Measurements from ENCODE around the gene GATM. TPM values are rescaled to one million over a fixed set of nuclear protein-coding genes. Genes with fewer than 3 reads are reported as not detected.

Gene GATM
- total RNA-seq, 1 experiment from 2014 or later: not detected

DNA sequence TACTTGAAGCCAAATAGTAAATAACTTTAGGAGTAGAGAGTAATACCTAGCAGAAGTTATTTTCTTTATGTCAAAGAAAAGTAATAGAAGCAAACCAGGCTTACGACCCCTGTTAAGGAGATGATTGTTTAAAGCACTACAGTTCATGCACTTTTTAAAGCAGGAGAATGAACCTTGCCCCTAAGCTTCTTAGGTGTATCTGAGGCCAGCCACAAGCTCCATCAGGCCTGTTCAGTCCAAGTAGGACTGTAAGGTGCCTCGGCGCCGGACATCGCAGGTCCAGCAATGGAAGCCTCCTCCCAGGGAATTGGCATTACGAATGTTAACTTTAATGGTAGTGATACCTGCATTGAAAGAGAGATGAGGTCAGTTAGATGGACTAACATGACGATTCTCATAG is 16.5 kb downstream of the GATM start:
- H3K27ac ChIP-seq: no peak overlapping the region
- H3K27me3 ChIP-seq (replicated peaks): 0 out of 2 replicates have a peak, but pooled peaks cover 3% of the 10 kb centered on the region
- DNase-seq (ENCODE audit: low read depth in 1 of 2, low spot score in 2 of 2): no peak
- H3K36me3 ChIP-seq: no peaks in the 10 kb centered on the region
- H3K4me3 ChIP-seq: no peak overlapping the region
- no peaks in the 10 kb centered on the region for H3K9me3 ChIP-seq (replicated peaks)
- no peaks in the 10 kb centered on the region for H3K4me1 ChIP-seq (replicated peaks)

- DNase-seq (ENCODE audit: low read depth in 1 of 2, low spot score in 2 of 2): no peak
- H3K27me3 ChIP-seq (replicated peaks): 0 out of 2 replicates have a peak, but pooled peaks cover 3% of the 10 kb centered on the region
- no peaks in the 10 kb centered on the region for H3K4me1 ChIP-seq (replicated peaks)
- no peaks in the 10 kb centered on the region for H3K36me3 ChIP-seq
- H3K4me3 ChIP-seq: no peak overlapping the region
- no peak overlapping the region for H3K27ac ChIP-seq
- no peaks in the 10 kb centered on the region for H3K9me3 ChIP-seq (replicated peaks)
These were observed 22.5 kb downstream of the GATM start for GRCh38 chr15:45355860-45356259.

- no peaks in the 10 kb centered on the region for H3K36me3 ChIP-seq
- H3K27me3 ChIP-seq (replicated peaks): 0 out of 2 replicates have a peak, but pooled peaks cover 3% of the 10 kb centered on the region
- H3K9me3 ChIP-seq (replicated peaks): no peaks in the 10 kb centered on the region
- DNase-seq (ENCODE audit: low read depth in 1 of 2, low spot score in 2 of 2): no peak
- H3K27ac ChIP-seq: no peak overlapping the region
- H3K4me3 ChIP-seq: no peak overlapping the region
- H3K4me1 ChIP-seq (replicated peaks): no peaks in the 10 kb centered on the region
These were observed 23.6 kb downstream of the GATM start for GRCh38 chr15:45354711-45355110.

GRCh38 chr15:45351227-45351626 is 27.1 kb downstream of the GATM start:
- H3K9me3 ChIP-seq (replicated peaks): no peaks in the 10 kb centered on the region
- H3K27ac ChIP-seq: no peak overlapping the region

GRCh38 chr15:45349623-45350022 is 28.7 kb downstream of the GATM start:
- H3K4me3 ChIP-seq: no peak overlapping the region

More at GRCh38 chr15:45351227-45351626, 27.1 kb downstream of the GATM start:
- Histone ChIP-seq H3K4me3 (no peak overlapping the region), H3K36me3 (no peaks in the 10 kb centered on the region), H3K4me1 (replicated peaks) (no peaks in the 10 kb centered on the region), H3K27me3 (replicated peaks) (0 out of 2 replicates have a peak, but pooled peaks cover 3% of the 10 kb centered on the region)
- no peak for DNase-seq (ENCODE audit: low read depth in 1 of 2, low spot score in 2 of 2)

GRCh38 chr15:45347989-45348388 is 30.4 kb downstream of the GATM start:
- H3K36me3 ChIP-seq: no peaks in the 10 kb centered on the region
- no peak overlapping the region for H3K4me3 ChIP-seq
- H3K27ac ChIP-seq: no peak overlapping the region
- H3K27me3 ChIP-seq (replicated peaks): 0 out of 2 replicates have a peak, but pooled peaks cover 6% of the 10 kb centered on the region
- DNase-seq (ENCODE audit: low read depth in 1 of 2, low spot score in 2 of 2): no peak
- no peaks in the 10 kb centered on the region for H3K4me1 ChIP-seq (replicated peaks)
- no peaks in the 10 kb centered on the region for H3K9me3 ChIP-seq (replicated peaks)

More at GRCh38 chr15:45349623-45350022, 28.7 kb downstream of the GATM start:
- no peak for DNase-seq (ENCODE audit: low read depth in 1 of 2, low spot score in 2 of 2)
- no peaks in the 10 kb centered on the region for H3K36me3 ChIP-seq
- 0 out of 2 replicates have a peak, but pooled peaks cover 3% of the 10 kb centered on the region for H3K27me3 ChIP-seq (replicated peaks)
- H3K27ac ChIP-seq: no peak overlapping the region
- no peaks in the 10 kb centered on the region for H3K9me3 ChIP-seq (replicated peaks)
- no peaks in the 10 kb centered on the region for H3K4me1 ChIP-seq (replicated peaks)

DNA sequence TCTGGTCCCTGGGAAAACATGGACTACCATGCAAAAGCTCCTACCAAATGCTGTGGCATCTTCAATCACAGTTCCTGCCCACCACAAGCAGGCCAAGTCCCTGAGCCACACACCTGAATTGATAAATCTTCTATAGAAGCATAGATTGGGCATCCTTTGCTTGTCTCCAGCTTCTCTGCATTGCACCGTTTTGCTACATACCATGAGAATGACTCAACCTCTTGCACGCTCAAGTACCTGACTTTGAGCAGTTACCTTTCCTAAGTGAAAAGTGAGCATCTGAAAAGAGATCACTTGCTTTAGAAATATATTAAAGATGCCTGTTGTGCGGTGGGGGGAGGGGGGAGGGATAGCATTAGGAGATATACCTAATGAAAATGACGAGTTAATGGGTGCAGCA is 31.3 kb downstream of the GATM start:
- Histone ChIP-seq H3K9me3 (replicated peaks) (no peaks in the 10 kb centered on the region), H3K4me1 (replicated peaks) (no peaks in the 10 kb centered on the region), H3K27me3 (replicated peaks) (0 out of 2 replicates have a peak, but pooled peaks cover 6% of the 10 kb centered on the region), H3K4me3 (no peak overlapping the region), H3K27ac (no peak overlapping the region), H3K36me3 (no peaks in the 10 kb centered on the region)
- no peak for DNase-seq (ENCODE audit: low read depth in 1 of 2, low spot score in 2 of 2)

DNA sequence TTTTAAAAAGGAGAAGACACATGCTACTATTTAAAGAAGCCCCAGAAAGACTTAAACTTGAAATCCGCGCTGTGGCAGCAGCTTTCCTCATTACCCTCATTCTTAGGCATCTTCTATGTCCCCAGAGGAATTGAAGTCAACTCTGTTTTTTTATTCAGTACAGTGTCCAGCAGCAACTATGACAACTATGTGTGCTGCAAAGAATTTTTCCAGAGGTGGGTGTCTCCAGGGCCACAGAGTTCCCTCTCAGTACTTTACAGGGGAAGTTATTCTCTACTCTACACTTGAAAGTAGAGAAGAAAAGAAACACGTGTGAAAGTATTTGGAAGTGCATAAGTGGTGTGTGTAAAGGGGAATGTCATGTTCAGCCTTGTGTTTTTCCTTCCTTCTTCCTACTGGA is 32.0 kb downstream of the GATM start:
- no peak overlapping the region for H3K4me3 ChIP-seq
- H3K27me3 ChIP-seq (replicated peaks): 0 out of 2 replicates have a peak, but pooled peaks cover 6% of the 10 kb centered on the region
- H3K27ac ChIP-seq: no peak overlapping the region
- no peaks in the 10 kb centered on the region for H3K36me3 ChIP-seq
- H3K4me1 ChIP-seq (replicated peaks): no peaks in the 10 kb centered on the region
- no peak for DNase-seq (ENCODE audit: low read depth in 1 of 2, low spot score in 2 of 2)
- no peaks in the 10 kb centered on the region for H3K9me3 ChIP-seq (replicated peaks)

DNA sequence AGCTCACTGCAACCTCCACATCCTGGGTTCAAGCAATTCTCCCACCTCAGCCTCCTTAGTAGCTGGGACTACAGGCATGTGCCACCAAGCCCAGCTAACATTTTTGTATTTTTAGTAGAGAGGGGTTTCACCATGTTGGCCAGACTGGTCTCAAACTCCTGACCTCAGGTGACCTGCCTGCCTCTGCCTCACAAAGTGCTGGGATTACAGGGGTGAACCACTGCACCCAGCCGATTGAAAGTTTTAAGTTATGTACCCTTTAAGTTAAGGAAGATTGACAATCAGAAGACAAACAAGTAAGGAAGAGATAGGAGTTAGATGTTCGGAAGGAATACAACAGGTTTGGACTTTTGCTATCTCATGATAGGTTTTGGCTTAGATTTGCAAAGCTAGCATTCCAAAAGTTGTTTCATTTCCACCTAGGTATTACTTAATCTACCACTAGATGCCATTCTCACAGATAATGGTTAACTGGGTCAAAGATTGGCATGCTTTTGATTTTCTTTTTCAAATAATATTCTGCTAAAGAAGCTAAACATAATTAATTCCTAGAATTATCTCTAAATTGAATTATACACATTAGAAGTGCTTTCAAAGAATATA is 35.0 kb downstream of the GATM start:
- Histone ChIP-seq H3K36me3 (no peaks in the 10 kb centered on the region), H3K27ac (no peak overlapping the region), H3K4me3 (no peak overlapping the region), H3K27me3 (replicated peaks) (0 out of 2 replicates have a peak, but pooled peaks cover 8% of the 10 kb centered on the region), H3K9me3 (replicated peaks) (no peaks in the 10 kb centered on the region), H3K4me1 (replicated peaks) (no peaks in the 10 kb centered on the region)
- DNase-seq (ENCODE audit: low read depth in 1 of 2, low spot score in 2 of 2): no peak

DNA sequence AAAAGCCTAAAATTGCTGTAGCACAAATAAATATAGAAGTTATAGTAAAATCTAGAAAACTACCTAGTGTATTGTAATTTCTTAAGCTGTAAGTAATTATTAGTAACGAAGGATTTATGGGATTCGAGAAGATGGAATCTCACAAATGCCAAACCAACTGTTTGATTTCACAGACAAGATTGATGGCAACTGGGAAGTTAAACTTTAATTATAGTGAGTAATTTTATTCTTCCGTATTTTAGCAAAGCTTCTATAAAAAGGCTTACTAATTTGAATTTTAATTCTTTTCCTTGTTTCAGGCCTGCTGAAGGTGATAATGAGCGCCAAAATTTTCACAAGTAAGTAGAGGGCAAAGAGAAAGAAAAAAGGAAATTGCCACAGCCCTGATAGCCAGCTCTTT is 36.6 kb downstream of the GATM start:
- Histone ChIP-seq H3K9me3 (replicated peaks) (no peaks in the 10 kb centered on the region), H3K4me3 (no peak overlapping the region), H3K4me1 (replicated peaks) (no peaks in the 10 kb centered on the region), H3K27me3 (replicated peaks) (0 out of 2 replicates have a peak, but pooled peaks cover 10% of the 10 kb centered on the region), H3K36me3 (no peaks in the 10 kb centered on the region), H3K27ac (no peak overlapping the region)
- DNase-seq (ENCODE audit: low read depth in 1 of 2, low spot score in 2 of 2): no peak

DNA sequence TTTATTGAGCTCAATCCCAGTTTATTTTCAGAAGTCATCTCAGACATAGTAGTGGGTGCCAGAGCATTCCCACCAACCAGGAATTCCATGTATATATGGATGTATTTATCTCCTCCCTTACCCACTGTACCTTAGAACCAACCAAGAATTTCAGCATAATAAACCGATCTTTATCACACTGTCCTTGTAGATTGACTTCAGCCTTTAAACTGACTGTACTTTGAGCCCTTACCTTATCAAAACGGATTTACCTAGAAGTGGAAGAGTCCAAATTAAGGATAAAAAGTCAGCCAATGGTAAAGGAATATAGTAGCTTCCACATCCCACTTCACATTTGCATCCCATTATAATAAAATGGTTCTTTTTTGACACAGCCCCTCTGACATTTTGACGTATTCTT is 37.9 kb downstream of the GATM start:
- Histone ChIP-seq H3K4me1 (replicated peaks) (no peaks in the 10 kb centered on the region), H3K9me3 (replicated peaks) (no peaks in the 10 kb centered on the region), H3K36me3 (no peaks in the 10 kb centered on the region)

GRCh38 chr15:45338417-45338816 is 39.9 kb downstream of the GATM start:
- H3K4me1 ChIP-seq (replicated peaks): no peaks in the 10 kb centered on the region
- no peak for DNase-seq (ENCODE audit: low read depth in 1 of 2, low spot score in 2 of 2)
- H3K27ac ChIP-seq: no peak overlapping the region
- no peaks in the 10 kb centered on the region for H3K36me3 ChIP-seq
- no peak overlapping the region for H3K4me3 ChIP-seq
- 0 out of 2 replicates have a peak, but pooled peaks cover 3% of the 10 kb centered on the region for H3K27me3 ChIP-seq (replicated peaks)
- no peaks in the 10 kb centered on the region for H3K9me3 ChIP-seq (replicated peaks)

More for the DNA sequence above, 37.9 kb downstream of the GATM start:
- no peak overlapping the region for H3K27ac ChIP-seq
- no peak overlapping the region for H3K4me3 ChIP-seq
- DNase-seq (ENCODE audit: low read depth in 1 of 2, low spot score in 2 of 2): no peak
- H3K27me3 ChIP-seq (replicated peaks): 0 out of 2 replicates have a peak, but pooled peaks cover 6% of the 10 kb centered on the region

DNA sequence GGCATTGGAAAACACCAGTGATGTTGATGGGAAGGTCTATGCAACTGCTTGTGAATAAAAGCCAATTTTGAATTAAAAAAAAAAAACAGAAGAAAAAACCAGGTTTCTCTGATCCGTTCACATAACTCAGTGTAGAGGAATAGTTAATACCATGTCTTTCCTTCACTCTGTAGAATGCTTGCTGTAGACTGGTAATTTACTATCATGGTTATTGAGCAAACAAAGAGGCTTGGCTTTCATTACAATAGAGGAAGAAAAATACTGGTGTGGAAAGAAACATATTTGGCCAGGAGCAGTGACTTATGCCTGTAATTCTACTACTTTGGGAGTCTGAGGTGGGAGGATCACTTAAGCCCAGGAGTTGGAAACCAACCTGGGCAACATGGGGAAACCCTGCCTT is 41.1 kb downstream of the GATM start:
- DNase-seq (ENCODE audit: low read depth in 1 of 2, low spot score in 2 of 2): no peak
- no peak overlapping the region for H3K4me3 ChIP-seq
- H3K4me1 ChIP-seq (replicated peaks): no peaks in the 10 kb centered on the region
- 0 out of 2 replicates have a peak, but pooled peaks cover 3% of the 10 kb centered on the region for H3K27me3 ChIP-seq (replicated peaks)
- H3K27ac ChIP-seq: no peak overlapping the region
- no peaks in the 10 kb centered on the region for H3K36me3 ChIP-seq
- no peaks in the 10 kb centered on the region for H3K9me3 ChIP-seq (replicated peaks)

- Histone ChIP-seq H3K36me3 (no peaks in the 10 kb centered on the region), H3K9me3 (replicated peaks) (no peaks in the 10 kb centered on the region), H3K4me1 (replicated peaks) (no peaks in the 10 kb centered on the region), H3K4me3 (no peak overlapping the region), H3K27ac (no peak overlapping the region), H3K27me3 (replicated peaks) (0 out of 2 replicates have a peak, but pooled peaks cover 7% of the 10 kb centered on the region)
- DNase-seq (ENCODE audit: low read depth in 1 of 2, low spot score in 2 of 2): no peak
These were observed 44.8 kb downstream of the GATM start for GRCh38 chr15:45333550-45333949.

Data from SJSA1 (cell line).